Measurements from ENCODE around the gene A4GALT.
"Not testable (repeated sequence)": the region's sequence is repeated elsewhere in the genome, so short reads cannot be mapped to it uniquely, and the experiment has no call there.

Gene A4GALT, protein sequence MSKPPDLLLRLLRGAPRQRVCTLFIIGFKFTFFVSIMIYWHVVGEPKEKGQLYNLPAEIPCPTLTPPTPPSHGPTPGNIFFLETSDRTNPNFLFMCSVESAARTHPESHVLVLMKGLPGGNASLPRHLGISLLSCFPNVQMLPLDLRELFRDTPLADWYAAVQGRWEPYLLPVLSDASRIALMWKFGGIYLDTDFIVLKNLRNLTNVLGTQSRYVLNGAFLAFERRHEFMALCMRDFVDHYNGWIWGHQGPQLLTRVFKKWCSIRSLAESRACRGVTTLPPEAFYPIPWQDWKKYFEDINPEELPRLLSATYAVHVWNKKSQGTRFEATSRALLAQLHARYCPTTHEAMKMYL

DNA sequence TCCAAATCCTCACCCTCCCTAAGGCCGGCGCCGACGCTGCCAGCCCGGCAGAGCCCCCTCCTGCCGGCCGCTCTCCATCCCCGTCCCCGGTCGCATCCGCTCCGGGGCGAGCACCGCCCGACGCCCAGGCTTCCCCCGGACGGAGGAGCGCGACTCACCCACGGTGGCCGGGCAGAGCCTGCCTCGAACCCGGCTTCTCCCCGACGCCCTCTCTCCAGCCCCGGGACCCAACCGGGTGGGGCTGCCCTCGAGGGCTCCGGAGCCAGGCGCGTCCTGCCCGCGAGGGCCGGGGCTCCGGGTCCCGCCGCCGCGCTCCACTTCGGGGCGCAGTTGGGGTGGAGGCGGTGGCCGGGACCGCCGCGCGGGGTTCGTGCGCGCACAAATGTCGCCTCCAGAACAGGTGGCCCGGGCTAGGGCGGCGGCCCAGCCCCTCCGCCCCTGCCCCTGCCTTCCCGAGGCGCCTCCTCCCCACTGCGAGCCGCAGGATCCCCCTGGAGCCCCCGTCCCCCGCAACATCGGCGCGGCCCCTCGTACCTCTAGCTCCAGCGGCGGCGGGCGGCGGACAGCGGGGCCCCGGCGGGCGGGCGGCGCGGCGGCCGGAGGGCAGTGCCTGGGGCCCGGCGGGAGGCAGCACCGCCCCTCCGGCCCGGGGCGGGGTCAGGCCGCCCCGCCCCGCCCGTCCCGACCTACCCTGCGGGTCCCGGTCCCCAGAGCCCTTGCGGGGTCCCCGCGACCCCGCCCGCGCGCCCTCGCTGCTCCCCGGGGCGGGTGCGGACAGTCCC is at the start of gene A4GALT:
TSS of gene A4GALT (minus strand) at position 608 of the 782 bp plus-strand sequence. CDS start 26,919 bp downstream, outside the sequence.
- no peak for DNase-seq (ENCODE audit: low spot score)

DNA sequence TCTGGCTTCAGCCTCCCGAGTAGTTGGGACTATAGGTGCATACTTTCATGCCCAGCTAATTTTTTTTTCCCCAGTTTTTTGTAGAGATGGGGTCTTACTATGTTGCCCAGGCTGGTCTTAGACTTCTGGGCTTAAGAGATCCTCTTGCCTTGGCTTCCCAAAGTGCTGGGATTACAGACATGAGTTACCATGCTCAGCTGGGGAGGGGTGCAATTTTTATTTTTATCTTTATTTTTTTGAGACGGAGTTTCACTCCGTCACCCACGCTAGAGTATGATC is 49.7 kb upstream of the A4GALT start:
- no peak for DNase-seq (ENCODE audit: low spot score)

DNA sequence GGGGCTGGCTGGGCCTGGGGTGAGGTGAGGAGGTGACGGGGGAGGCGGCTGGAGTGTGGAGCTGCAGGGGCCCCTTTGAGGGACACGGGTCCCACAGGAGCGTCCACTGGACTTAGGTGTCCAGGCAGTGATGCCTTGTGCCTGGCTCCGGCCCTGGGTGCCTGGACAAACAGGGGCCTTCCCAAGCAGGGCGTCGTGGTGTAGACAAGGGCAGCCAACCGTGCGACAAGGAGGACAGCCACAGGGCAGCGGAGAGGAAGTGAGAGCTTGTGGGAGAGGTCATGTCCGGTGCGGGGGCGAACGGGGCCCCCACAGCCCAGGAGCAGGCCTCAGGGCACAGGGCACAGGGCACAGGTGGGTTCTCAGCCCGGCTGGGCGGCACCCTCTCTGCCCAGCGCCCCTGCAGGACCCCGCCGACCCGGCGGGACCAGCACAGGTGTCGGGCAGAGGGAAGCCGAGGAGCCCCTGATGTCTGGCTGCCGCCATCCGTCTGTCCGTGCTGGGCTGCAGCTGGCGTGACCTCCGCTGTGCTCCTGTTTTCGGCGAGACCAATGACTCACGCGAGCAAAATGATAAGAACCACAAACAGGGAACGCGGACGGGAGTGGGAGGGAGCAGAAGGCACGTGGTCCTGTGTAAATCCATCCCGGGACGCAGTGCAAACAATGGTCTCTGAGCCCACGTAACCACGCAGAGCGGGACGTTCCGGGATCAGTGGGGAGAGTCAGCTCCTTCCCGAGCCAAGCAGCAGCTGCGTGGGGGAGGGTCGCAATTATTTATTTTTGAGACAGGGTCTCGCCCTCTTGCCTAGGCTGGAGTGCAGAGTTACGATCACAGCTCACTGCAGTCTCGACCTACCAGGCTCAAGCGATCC is 49.1 kb upstream of the A4GALT start:
- peak; percentile 33 for DNase-seq (ENCODE audit: low spot score)

DNA sequence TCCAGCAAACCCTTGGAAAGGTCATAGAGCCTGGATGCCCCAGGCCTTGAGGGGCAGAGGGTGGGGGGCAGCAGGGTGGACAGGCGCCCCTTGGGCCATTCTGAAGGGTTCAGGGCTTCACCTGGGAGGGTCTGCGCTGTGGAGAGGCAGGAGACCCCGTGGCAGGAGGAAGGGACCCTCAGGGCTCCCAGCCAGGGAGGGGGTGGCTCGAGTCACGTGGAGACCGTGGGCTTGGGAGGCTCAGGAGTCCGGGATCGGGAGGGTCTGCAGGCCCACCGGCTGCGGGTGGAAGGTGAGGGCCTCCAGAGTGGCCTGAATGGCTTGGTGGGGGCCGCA is 48.5 kb upstream of the A4GALT start:
- no peak for DNase-seq (ENCODE audit: low spot score)

DNA sequence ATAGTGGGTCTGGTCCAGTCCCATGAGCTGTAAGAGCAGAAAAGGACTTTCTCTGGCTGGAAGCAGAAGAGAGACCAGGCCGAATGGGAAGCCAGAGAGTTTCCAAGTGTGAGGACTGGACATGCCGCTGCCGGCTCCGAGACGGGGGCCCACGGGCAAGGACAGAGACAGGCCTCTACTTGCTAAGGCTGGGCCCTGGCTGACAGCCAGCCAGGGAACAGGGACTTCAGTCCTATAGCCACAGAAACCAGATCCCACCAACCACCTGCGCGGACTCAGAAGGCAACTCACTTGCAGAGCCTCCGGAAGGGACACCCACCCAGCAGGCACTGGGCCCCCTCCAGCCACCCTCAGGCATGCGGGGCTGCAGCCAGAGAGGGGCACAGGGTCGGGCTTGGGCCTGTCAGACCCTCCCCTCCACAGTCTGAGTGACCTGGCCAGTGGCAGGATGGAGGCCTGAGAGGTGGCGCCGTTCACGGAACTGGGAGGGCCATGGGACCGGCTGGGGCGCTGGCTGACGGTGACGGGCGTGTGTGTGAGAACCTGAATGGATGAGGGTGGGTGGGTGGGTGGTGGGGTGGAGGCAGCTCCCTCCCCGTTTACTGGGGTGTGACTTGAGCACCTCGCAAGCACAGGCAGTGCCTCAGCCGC is 47.8 kb upstream of the A4GALT start:
- DNase-seq (ENCODE audit: low spot score), result no peak

DNA sequence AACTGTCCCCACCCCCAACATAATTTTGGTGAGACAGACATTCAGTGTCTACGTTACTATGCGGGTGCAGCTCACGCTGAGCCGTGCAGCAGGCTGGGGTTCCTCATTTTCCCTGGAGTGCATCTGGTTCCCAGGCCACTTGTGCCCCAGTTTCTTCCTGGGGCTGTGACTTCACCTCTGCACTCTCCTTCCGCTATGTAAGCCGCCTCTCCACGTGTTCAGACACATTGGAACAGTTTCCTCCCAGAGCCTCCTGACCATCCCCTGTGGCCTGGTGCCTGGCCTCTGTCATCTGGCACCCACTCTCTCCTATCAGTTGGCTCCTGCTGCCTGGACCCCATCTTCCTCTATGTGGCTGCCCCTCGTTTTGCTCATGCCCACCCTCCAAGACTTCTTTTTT is 46.2 kb upstream of the A4GALT start:
- DNase-seq (ENCODE audit: low spot score), result no peak

DNA sequence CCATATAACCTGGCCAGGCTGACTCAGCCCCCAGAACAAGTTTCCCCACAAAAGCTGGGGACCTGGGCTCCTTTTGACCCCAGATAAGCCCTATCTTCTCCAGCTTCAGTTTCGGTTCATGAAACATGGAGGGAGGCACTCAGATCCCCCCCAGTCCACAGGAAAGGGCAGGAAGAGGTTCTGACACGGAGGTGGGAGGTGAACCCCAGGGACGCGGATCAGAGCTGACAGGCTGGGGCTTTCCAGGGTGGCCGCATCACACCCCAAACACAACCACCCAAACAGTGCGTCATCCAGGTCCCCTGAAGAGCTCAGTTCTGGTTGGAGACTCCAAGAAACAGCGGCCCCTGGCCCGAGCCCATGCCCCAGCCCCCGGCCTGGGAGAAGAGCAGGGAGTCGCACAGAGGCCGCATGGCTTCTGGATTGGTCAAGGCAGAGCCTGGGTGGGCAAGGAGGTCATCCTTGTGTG is 44.3 kb upstream of the A4GALT start:
- DNase-seq (ENCODE audit: low spot score), result no peak

DNA sequence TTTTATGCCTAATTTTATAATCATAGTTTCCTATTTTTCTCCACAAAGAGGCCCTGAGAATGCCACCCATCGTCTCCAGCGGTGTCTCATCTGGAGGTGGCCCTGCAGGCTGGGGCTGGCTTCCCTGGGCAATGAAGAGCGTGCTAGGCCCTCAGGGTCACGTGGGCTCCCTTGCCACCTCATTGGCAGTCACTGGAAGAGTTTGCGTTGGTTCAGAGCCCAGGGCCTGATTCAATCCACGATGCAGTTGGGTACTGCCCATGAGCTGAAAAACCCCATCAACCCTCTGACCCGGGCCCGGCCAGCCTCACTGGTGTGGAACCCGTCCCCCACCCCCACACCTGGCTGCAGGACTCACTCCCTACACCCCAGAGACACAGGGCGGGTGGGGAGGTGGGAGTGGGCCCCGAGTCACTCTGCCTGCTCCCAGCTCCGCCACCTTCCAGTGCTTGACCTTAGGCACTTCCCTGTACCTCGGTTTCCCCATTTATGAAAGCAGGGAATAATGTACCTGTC is 43.4 kb upstream of the A4GALT start:
- no peak for DNase-seq (ENCODE audit: low spot score)

DNA sequence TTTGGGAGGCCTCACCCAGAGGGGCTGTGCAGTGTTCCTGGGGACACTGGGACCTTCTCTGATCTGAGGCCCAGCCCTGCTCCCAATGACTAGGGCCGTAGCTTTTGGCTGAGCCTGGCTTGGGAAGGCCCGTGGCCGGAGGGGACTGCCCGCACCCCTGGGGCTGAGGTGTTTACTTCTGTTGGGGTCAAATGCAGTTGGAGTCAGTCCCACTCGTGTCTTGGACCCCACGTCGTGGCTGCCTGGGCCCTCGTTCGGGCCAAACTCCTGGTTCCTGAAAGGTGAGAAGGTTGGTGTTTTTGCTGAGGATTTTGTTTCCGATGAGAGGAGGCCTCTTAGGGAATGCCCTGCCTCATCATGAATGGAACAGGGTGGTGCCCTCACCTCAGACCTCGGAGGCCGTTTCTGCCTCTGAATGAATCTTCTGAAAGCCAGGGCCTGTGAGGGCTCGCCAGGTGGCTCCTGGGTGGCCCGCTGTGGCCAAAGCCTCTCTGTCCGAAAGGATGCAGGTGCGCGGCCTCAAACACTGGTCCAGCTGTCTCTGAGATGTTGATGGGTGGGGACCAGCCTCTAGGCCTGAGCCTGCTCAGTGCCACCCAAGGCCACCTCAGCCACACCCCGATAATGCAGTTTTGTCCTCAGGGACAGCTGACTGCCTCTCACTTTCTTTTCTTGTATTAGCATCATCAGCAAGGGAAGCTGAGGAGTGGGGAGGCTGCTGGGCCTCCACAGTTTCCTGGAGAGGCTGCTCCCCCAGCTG is 40.3 kb upstream of the A4GALT start:
- peak; percentile 48 for DNase-seq (ENCODE audit: low spot score)

DNA sequence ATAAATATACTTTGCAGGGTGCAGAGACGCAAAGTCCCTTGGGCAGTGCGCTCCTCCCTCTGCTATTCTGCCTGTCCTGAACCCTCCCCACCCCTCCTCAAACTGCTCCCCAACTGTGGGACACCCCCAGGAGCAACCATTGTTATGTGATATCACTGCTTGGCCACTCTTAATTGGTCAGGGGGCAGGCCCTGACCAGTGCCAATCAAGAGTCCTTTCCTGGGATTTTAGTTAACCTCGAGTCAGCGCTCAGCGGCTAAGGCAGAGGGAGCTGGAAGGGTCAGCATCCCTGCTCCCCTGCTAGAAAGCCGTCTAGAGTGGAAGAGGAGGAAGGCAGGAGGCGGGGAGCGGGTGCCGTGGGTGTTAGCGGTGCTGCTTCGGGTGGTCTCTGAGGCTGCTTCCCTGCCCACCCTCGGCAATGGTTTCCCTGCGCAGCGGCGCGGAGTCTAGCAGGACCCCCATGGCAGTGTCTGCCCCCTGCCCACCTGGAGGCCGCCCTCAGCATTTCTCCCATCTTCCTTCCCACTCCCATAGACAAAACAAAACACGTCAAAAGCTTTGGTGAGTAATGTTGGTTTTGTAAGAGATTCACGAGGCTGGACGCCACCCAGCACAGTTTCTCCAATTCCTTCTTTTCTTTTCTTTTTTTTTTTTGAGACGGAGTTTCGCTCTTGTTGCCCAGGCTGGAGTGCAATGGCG is 38.4 kb upstream of the A4GALT start:
- no peak for DNase-seq (ENCODE audit: low spot score)

DNA sequence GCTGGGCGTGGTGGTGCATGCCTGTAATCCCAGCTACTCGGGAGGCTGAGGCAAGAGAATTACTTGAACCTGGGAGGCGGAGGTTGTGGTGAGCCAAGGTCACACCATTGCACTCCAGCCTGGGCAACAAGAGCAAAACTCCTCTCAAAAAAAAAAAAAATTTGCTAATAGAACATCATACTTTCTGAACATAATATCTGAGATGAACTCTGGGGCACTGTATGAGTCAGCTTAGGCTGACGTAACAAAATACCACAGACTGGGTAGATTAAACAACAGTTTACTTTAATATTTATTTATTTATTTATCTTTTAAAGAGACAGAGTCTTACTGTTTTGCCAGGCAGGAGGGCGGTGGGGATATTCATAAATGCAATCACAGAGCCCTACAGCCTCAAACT is 34.9 kb upstream of the A4GALT start:
- DNase-seq (ENCODE audit: low spot score), result not testable (repeated sequence)

DNA sequence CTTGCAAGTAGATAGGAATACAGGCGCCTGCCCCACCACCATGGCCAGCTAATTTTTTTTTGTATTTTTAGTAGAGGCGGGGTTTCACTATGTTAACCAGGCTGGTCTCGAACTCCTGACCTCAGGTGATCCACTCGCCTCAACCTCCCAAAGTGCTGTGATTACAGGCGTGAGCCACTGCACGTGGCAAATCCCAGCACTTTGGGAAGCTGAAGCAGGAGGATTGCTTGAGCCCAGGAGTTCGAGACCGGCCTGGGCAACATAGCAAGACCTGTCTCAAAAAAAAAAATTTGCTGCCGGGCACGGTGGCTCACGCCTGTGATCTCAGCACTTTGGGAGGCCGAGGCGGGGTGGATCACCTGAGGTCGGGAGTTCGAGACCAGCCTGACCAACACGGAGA is 34.5 kb upstream of the A4GALT start:
- not testable (repeated sequence) for DNase-seq (ENCODE audit: low spot score)

DNA sequence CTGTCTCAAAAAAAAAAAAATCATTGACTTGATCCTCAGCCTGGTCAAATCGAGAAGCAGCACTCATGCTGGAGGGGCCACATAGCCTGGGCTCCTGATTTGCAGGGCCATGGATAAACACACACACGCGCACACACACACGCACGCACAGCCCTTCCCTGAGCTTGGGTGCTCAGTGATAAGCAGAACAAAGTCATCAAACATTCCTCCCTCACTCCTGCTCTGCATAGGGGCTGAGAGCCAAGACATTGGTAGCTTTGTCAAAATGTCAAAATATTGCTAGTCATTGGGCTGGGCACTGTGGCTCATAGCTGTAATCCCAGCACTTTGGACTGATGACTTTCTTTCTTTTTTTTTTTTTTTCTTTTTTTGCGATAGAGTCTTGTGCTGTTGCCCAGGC is 34.0 kb upstream of the A4GALT start:
- DNase-seq (ENCODE audit: low spot score), result no peak

DNA sequence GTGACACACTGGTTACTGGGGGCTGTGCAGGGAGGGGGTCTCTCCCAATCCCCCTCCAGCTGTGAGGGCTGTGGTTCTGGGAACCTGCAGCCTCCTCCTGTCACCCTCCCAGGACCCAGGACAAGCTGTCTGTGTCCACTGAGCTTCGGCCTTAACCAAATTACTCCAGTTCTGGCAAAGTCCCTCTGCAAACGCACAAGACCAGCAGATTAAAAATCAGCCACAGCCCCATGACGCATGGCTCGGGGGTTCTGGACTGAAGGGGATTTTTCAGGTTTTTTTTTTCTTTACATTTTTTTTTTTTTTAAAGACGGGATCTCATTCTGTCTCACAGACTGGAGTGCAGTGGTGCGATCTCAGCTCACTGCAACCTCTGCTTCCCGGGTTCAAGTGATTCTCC is 32.2 kb upstream of the A4GALT start:
- DNase-seq (ENCODE audit: low spot score), result no peak

DNA sequence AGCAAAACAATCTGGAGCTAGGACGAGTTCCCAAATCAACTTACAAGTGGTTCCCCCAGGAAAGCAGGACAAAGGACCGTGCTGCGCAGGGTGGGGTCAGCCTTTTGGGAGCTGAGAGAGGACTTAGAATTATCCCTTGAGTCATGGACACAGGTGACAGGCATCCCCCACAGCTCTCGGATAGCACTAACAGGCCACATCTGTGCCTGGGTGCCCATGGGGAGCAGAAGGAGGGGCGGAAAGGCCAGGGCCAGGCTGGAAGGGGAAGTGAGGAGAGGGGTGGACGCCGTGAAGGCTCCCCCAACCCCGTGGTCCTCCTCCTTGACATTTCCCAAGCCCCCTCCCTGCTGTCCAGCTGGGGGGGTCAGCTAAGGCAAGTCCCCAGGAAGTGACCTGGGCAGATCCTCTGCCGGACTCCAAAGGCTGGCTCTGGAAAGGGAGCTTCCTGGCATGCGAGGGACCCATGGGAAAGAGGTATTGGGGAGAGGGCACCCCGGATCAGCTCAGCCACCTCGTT is 31.6 kb upstream of the A4GALT start:
- no peak for DNase-seq (ENCODE audit: low spot score)

DNA sequence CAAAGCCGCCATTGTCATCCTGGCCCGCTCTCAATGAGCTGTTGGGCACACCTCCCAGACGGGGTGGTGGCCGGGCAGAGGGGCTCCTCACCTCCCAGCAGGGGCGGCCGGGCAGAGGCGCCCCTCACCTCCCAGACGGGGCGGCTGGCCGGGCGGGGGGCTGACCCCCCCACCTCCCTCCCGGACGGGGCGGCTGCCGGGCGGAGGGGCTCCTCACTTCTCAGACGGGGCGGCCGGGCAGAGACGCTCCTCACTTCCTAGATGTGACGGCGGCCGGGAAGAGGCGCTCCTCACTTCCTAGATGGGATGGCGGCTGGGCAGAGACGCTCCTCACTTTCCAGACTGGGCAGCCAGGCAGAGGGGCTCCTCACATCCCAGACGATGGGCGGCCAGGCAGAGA is 29.8 kb upstream of the A4GALT start:
- not testable (repeated sequence) for DNase-seq (ENCODE audit: low spot score)

DNA sequence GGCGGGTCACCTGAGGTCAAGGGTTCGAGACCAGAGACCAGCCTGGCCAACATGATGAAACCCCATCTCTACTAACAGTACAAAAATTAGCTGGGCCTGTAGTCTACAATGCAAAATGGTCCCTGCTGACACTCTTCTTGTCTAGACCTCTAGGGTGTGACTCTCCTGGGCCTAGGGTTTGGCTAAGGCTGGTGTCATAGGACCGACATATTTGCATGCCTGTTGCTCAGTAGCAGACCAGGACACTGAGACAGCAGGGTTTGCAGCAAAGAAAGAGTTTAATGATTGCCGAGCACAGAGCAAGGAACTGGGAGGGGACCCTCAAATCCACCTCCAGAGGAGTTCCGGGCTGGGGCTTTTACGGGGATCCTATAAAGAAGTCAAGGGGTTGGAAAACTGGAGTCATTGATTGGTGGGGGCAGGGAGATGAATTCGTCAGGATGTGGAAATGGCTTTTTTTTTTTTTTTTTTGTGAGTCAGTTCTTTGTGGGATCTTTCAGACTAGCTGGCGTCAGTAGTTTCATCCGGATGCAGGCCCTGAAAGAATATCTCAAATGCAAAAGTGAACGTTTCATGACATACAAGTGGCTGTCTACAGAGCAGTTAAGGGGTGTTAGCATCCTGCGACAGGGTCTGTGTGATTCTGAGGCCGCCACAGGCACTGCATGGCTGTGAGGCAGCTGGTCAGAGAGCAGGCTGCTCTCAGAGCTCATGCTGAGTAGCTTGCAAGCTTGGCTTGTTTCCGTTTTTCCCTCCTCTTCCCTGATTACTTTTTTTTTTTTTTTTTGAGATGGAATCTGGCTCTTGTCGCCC is 27.2 kb upstream of the A4GALT start:
- peak; percentile 34 for DNase-seq (ENCODE audit: low spot score)

DNA sequence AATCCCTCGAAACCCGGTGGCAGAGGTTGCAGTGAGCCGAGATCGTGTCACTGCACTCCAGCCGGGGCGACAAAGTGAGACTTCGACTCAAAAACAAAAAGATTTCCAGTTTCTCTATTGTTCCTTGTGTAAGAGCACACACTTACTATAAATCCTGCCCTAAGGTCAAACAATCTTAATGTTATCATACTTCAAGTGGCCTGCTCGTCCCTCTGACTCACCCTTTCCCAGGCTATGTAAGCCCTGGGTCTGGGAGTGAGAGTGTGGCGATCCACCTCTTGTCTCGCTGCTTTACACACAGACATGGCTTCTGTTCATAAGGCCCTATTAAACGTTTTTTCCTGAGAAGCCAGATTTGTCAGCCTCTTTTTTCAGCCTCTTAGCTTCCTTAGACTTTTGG is 24.4 kb upstream of the A4GALT start:
- no peak for DNase-seq (ENCODE audit: low spot score)

DNA sequence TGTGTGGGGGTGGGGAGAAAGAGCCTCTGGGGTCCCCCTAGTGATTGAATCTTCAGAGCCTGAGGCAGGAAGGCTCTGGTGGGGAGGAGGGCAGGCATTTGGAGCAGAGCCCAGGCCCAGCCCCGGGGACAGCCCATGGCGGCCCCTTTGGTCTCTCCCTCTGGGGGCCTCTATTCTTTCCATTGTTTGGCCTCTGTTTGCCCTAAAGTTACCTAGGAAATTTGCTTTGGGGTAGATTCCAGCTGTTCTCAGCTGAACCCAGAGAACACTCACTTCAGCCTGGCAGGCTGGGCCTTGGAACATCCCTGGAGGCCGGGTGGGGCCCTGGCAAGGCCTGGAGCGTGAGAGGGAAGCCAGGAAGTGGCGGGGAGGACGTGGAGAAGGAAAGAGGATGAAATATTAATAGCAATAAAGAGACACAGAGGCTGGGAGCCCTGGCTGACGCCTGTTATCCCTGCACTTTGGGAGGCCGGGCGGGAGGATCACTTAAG is 22.9 kb upstream of the A4GALT start:
- no peak for DNase-seq (ENCODE audit: low spot score)

Measured in NAMALWA (cell line).